HEK293T (cell line): ENCODE results near the gene OCA2.

Experiments
- ARNT ChIP-seq: fragments of 450-650 bp; IDR thresholded peaks from 2 replicates; pipeline ENCODE4 v1.6.1; 2017; ENCODE audit warnings: mild to moderate bottlenecking
- BHLHE40 ChIP-seq: fragments of 450-650 bp; IDR thresholded peaks from 2 replicates; pipeline ENCODE4 v1.6.1; 2016; ENCODE audit warnings: mild to moderate bottlenecking, moderate library complexity, borderline replicate concordance
- ELF4 ChIP-seq: fragments of 450-650 bp; IDR thresholded peaks from 2 replicates; pipeline ENCODE4 v1.6.1; 2017; ENCODE audit warnings: antibody characterized with exemption
- FOXA1 ChIP-seq: fragments of 450-650 bp; IDR thresholded peaks from 2 replicates; pipeline ENCODE4 v1.6.1; 2016; ENCODE audit warnings: mild to moderate bottlenecking
- FOXK2 ChIP-seq: fragments of 450-650 bp; IDR thresholded peaks from 2 replicates; pipeline ENCODE4 v1.6.1; 2016; ENCODE audit warnings: mild to moderate bottlenecking
- FOXM1 ChIP-seq: fragments of 450-650 bp; IDR thresholded peaks from 2 replicates; pipeline ENCODE4 v1.6.1; 2017; ENCODE audit warnings: mild to moderate bottlenecking, borderline replicate concordance
- LEF1 ChIP-seq: fragments of 450-650 bp; IDR thresholded peaks from 2 replicates; pipeline ENCODE4 v1.6.1; 2017; ENCODE audit warnings: mild to moderate bottlenecking, borderline replicate concordance
- NFRKB ChIP-seq: fragments of 450-650 bp; IDR thresholded peaks from 2 replicates; pipeline ENCODE4 v1.6.1; 2016; ENCODE audit warnings: mild to moderate bottlenecking, moderate library complexity
- SP1 ChIP-seq: fragments of 450-650 bp; IDR thresholded peaks from 2 replicates; pipeline ENCODE4 v1.6.1; 2017
- SUZ12 ChIP-seq: fragments of 450-650 bp; IDR thresholded peaks from 2 replicates; pipeline ENCODE4 v1.6.1; 2016; ENCODE audit warnings: mild to moderate bottlenecking
- TARDBP ChIP-seq: fragments of 450-650 bp; IDR thresholded peaks from 2 replicates; pipeline ENCODE4 v1.6.1; 2016
- ZNF384 ChIP-seq: fragments of 450-650 bp; IDR thresholded peaks from 2 replicates; pipeline ENCODE4 v1.6.1; 2016
- TF ChIP-seq, protein P1 (sequence below): fragments of 450-650 bp; IDR thresholded peaks from 2 replicates; pipeline ENCODE4 v1.6.1; 2016

DNA sequence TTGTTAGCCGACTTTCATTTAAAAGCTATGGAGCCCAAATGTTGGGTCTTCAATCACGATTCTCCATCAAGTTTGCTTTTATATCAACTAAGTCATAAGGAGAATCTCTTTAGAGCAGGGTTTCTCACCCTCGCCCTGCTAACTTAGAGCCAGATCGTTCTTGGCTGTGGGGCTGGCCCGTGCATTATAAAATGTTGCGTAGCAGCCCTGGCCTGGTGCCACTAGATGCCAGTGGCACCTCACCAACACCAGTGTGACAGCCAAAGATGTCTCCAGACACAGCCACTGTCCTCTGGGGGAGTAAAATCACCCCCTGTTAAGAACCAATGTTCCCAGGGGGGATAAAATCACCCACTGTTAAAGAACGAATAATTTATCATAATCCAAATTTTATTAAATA lies 226.1 kb downstream of the OCA2 start:
- TF ChIP-seq ARNT (no peak), FOXA1 (no peak), LEF1 (no peak), SP1 (no peak), SUZ12 (no peak), FOXM1 (no peak), BHLHE40 (no peak), FOXK2 (no peak), ZNF384 (no peak), NFRKB (no peak), TARDBP (no peak), ELF4 (no peak)
- TF ChIP-seq, protein P1, sequence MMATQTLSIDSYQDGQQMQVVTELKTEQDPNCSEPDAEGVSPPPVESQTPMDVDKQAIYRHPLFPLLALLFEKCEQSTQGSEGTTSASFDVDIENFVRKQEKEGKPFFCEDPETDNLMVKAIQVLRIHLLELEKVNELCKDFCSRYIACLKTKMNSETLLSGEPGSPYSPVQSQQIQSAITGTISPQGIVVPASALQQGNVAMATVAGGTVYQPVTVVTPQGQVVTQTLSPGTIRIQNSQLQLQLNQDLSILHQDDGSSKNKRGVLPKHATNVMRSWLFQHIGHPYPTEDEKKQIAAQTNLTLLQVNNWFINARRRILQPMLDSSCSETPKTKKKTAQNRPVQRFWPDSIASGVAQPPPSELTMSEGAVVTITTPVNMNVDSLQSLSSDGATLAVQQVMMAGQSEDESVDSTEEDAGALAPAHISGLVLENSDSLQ: no peak
